GM23338 (cell line): ENCODE data around the gene ST3GAL6.

Experiments
- EZH2 ChIP-seq: fragments of 200-600 bp; sonication (generic); IDR thresholded peaks from one replicate; pipeline ENCODE4 v1.8.0; 2017; ENCODE audit warnings: antibody characterized with exemption, mild to moderate bottlenecking, low read depth; ENCODE audit not compliant: unreplicated experiment
- EZH2phosphoT487 ChIP-seq: fragments of 200-600 bp; sonication (generic); IDR thresholded peaks from one replicate; pipeline ENCODE4 v1.8.1; 2018; ENCODE audit warnings: antibody characterized with exemption; ENCODE audit not compliant: unreplicated experiment
- POLR2AphosphoS5 ChIP-seq: IDR thresholded peaks from 2 replicates; pipeline ENCODE4 v1.6.1; 2016; ENCODE audit warnings: antibody characterized with exemption, low read depth
- ZNF114 ChIP-seq: fragments of 250-450 bp; sonication (Bioruptor Pico); IDR thresholded peaks from 2 replicates; pipeline ENCODE4 v1.5.0; 2020; ENCODE audit warnings: mild to moderate bottlenecking, moderate library complexity
- TF ChIP-seq, protein P1 (sequence below), 2 experiments: fragments of 200-600 bp in 1 of 2; sonication (generic) in 1 of 2; conservative IDR thresholded peaks; 2 replicates each; pipeline versions ENCODE4 v1.5.1 to v1.6.1; 2016 to 2017; ENCODE audit warnings: antibody characterized with exemption in 2 of 2, low read depth in 2 of 2, mild to moderate bottlenecking in 2 of 2, moderate library complexity in 1 of 2
- TF ChIP-seq, protein P2 (sequence below): fragments of 250-450 bp; sonication (Bioruptor Pico); IDR thresholded peaks from 2 replicates; pipeline ENCODE4 v1.5.0; 2020; ENCODE audit warnings: mild to moderate bottlenecking, moderate library complexity

DNA sequence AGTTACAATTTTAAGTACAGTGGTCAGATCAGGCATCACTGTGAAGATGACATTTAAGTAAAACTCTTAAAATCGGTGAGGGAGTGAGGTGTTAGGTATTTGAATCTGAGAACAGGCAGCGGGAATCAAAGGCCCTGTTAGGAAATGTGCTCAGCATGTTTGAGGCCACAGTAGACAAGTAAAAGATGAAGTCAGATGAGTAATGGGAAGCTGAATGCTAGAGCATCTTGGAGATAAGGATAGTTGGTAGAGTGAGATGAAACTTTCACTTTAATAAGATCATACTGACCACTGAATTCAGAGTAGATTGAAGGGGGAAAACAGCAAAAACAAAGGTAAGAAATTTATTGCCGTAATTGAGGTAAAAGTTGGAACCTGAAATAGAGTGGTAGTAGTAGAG lies 76.7 kb downstream of the ST3GAL6 start:
- TF ChIP-seq EZH2 = no peak
- TF ChIP-seq, protein P1, sequence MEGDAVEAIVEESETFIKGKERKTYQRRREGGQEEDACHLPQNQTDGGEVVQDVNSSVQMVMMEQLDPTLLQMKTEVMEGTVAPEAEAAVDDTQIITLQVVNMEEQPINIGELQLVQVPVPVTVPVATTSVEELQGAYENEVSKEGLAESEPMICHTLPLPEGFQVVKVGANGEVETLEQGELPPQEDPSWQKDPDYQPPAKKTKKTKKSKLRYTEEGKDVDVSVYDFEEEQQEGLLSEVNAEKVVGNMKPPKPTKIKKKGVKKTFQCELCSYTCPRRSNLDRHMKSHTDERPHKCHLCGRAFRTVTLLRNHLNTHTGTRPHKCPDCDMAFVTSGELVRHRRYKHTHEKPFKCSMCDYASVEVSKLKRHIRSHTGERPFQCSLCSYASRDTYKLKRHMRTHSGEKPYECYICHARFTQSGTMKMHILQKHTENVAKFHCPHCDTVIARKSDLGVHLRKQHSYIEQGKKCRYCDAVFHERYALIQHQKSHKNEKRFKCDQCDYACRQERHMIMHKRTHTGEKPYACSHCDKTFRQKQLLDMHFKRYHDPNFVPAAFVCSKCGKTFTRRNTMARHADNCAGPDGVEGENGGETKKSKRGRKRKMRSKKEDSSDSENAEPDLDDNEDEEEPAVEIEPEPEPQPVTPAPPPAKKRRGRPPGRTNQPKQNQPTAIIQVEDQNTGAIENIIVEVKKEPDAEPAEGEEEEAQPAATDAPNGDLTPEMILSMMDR (conservative IDR thresholded peaks at IDR 0.05; ENCODE audit: low read depth in 2 of 2) = no peak
- TF ChIP-seq EZH2phosphoT487 = no peak
- no peak for TF ChIP-seq ZNF114 (CRISPR knock-in tag)
- TF ChIP-seq, protein P2, sequence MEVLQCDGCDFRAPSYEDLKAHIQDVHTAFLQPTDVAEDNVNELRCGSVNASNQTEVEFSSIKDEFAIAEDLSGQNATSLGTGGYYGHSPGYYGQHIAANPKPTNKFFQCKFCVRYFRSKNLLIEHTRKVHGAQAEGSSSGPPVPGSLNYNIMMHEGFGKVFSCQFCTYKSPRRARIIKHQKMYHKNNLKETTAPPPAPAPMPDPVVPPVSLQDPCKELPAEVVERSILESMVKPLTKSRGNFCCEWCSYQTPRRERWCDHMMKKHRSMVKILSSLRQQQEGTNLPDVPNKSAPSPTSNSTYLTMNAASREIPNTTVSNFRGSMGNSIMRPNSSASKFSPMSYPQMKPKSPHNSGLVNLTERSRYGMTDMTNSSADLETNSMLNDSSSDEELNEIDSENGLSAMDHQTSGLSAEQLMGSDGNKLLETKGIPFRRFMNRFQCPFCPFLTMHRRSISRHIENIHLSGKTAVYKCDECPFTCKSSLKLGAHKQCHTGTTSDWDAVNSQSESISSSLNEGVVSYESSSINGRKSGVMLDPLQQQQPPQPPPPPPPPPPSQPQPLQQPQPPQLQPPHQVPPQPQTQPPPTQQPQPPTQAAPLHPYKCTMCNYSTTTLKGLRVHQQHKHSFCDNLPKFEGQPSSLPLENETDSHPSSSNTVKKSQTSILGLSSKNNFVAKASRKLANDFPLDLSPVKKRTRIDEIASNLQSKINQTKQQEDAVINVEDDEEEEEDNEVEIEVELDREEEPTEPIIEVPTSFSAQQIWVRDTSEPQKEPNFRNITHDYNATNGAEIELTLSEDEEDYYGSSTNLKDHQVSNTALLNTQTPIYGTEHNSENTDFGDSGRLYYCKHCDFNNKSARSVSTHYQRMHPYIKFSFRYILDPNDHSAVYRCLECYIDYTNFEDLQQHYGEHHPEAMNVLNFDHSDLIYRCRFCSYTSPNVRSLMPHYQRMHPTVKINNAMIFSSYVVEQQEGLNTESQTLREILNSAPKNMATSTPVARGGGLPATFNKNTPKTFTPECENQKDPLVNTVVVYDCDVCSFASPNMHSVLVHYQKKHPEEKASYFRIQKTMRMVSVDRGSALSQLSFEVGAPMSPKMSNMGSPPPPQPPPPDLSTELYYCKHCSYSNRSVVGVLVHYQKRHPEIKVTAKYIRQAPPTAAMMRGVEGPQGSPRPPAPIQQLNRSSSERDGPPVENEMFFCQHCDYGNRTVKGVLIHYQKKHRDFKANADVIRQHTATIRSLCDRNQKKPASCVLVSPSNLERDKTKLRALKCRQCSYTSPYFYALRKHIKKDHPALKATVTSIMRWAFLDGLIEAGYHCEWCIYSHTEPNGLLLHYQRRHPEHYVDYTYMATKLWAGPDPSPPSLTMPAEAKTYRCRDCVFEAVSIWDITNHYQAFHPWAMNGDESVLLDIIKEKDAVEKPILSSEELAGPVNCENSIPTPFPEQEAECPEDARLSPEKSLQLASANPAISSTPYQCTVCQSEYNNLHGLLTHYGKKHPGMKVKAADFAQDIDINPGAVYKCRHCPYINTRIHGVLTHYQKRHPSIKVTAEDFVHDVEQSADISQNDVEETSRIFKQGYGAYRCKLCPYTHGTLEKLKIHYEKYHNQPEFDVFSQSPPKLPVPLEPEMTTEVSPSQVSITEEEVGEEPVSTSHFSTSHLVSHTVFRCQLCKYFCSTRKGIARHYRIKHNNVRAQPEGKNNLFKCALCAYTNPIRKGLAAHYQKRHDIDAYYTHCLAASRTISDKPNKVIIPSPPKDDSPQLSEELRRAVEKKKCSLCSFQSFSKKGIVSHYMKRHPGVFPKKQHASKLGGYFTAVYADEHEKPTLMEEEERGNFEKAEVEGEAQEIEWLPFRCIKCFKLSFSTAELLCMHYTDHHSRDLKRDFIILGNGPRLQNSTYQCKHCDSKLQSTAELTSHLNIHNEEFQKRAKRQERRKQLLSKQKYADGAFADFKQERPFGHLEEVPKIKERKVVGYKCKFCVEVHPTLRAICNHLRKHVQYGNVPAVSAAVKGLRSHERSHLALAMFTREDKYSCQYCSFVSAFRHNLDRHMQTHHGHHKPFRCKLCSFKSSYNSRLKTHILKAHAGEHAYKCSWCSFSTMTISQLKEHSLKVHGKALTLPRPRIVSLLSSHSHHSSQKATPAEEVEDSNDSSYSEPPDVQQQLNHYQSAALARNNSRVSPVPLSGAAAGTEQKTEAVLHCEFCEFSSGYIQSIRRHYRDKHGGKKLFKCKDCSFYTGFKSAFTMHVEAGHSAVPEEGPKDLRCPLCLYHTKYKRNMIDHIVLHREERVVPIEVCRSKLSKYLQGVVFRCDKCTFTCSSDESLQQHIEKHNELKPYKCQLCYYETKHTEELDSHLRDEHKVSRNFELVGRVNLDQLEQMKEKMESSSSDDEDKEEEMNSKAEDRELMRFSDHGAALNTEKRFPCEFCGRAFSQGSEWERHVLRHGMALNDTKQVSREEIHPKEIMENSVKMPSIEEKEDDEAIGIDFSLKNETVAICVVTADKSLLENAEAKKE (CRISPR knock-in tag) = no peak
- no peak for TF ChIP-seq POLR2AphosphoS5
